Measurements from ENCODE around the gene SLC23A3.

Gene SLC23A3

DNA sequence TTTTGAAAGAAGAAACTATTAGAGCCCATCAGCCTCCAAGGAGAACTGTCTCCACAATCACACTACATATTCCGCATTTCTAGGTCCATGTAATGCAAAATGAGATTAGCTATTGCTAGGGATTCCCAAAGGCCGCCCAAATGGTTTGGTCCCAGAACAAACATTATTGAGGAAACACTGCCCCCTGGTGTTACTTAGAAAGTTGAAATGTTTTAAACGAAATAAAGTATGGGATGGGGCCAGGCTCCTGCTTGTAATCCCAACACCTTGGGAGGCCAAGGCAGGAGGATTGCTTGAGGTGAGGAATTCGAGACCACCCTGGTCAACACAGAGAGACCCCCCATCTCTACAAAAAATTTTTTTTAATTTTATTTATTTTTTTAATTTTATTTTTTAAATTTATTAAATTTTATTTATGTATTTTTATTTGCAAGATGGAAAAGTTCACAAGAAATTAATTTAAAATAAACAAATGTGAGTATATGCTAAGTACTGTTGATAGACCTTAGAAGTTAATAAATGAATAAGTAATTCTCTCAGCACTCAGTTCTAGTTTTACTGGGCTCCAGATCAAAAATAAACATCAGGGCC is 14.7 kb downstream of the SLC23A3 start:
- peak; percentile 75 for DNase-seq (ENCODE audit: low read depth)
- TF ChIP-seq, protein P1, sequence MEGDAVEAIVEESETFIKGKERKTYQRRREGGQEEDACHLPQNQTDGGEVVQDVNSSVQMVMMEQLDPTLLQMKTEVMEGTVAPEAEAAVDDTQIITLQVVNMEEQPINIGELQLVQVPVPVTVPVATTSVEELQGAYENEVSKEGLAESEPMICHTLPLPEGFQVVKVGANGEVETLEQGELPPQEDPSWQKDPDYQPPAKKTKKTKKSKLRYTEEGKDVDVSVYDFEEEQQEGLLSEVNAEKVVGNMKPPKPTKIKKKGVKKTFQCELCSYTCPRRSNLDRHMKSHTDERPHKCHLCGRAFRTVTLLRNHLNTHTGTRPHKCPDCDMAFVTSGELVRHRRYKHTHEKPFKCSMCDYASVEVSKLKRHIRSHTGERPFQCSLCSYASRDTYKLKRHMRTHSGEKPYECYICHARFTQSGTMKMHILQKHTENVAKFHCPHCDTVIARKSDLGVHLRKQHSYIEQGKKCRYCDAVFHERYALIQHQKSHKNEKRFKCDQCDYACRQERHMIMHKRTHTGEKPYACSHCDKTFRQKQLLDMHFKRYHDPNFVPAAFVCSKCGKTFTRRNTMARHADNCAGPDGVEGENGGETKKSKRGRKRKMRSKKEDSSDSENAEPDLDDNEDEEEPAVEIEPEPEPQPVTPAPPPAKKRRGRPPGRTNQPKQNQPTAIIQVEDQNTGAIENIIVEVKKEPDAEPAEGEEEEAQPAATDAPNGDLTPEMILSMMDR (IDR thresholded peaks at IDR 0.05; ENCODE audit: insufficient read depth, low read depth, low read length, missing control alignments), result peak; percentile 41
- H3K4me3 ChIP-seq (ENCODE audit: low read length), result no peak overlapping the region

DNA sequence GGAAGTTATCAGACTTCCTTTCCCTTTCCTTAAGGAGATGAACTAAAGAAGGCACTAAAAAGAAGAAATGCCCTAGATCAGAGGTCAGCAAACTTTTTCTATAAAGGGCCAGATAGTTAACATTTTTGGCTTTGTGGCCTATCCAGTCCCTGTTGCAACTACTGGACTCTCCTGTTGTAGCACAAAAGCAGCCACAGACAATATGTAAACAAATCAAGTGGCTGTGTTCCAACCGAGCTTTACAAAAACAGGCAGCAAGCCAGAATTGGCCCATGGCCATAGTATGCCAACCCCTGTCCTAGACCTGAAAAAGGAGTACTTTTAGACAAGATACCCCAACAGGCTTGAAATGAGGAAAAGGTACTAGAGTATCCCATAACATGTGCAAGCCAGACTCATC is 20.2 kb downstream of the SLC23A3 start:
- DNase-seq (ENCODE audit: low read depth), result no peak
- H3K4me3 ChIP-seq (ENCODE audit: low read length), result no peak overlapping the region
- TF ChIP-seq, protein P1 (IDR thresholded peaks at IDR 0.05; ENCODE audit: insufficient read depth, low read depth, low read length, missing control alignments), result no peak

- no peak overlapping the region for H3K4me3 ChIP-seq (ENCODE audit: low read length)
- TF ChIP-seq, protein P1 (IDR thresholded peaks at IDR 0.05; ENCODE audit: insufficient read depth, low read depth, low read length, missing control alignments), result no peak
- peak; percentile 61 for DNase-seq (ENCODE audit: low read depth)
These were observed 27.5 kb downstream of the SLC23A3 start for GRCh38 chr2:219142329-219142728.

GRCh38 chr2:219140722-219141121 is 29.1 kb downstream of the SLC23A3 start:
- DNase-seq (ENCODE audit: low read depth), result no peak
- TF ChIP-seq, protein P1 (IDR thresholded peaks at IDR 0.05; ENCODE audit: insufficient read depth, low read depth, low read length, missing control alignments), result no peak
- no peak overlapping the region for H3K4me3 ChIP-seq (ENCODE audit: low read length)

- H3K4me3 ChIP-seq (ENCODE audit: low read length), result no peak overlapping the region
- DNase-seq (ENCODE audit: low read depth), result no peak
- TF ChIP-seq, protein P1 (IDR thresholded peaks at IDR 0.05; ENCODE audit: insufficient read depth, low read depth, low read length, missing control alignments), result no peak
These were observed 35.9 kb downstream of the SLC23A3 start for GRCh38 chr2:219133976-219134375.

GRCh38 chr2:219131744-219132143 is 38.1 kb downstream of the SLC23A3 start:
- TF ChIP-seq, protein P1 (IDR thresholded peaks at IDR 0.05; ENCODE audit: insufficient read depth, low read depth, low read length, missing control alignments), result no peak
- no peak for DNase-seq (ENCODE audit: low read depth)
- no peak overlapping the region for H3K4me3 ChIP-seq (ENCODE audit: low read length)

DNA sequence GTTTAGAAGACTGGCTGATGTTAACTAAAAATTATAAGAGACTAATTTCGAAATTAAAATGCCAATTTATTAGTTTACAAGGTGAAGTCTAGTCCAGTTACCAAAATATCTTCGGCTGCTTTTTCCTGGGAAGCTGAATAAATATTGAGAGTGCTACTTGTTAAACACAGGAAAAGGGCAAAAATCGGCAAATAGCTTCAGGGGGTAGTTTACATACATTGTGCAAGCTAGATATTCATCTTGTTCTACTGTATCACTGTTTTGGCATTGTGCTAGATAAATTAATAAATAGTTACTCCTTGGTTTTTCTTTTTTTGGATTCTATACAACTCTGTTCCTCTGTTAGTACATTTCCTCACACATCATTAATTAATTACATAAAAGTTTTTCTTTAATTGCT is 38.5 kb downstream of the SLC23A3 start:
- DNase-seq (ENCODE audit: low read depth), result no peak
- TF ChIP-seq, protein P1 (IDR thresholded peaks at IDR 0.05; ENCODE audit: insufficient read depth, low read depth, low read length, missing control alignments), result no peak
- H3K4me3 ChIP-seq (ENCODE audit: low read length), result no peak overlapping the region
